Adipocyte (in vitro differentiated cells): ENCODE results near the gene RAX.
A peak's percentile ranks its signal among the peaks of the same experiment; 100 is the strongest.
"Not testable (repeated sequence)": the region's sequence is repeated elsewhere in the genome, so short reads cannot be mapped to it uniquely, and the experiment has no call there.

Experiments used
- DNase-seq: peaks from one replicate; pipeline ENCODE4 v3.0.0-alpha.2; 2015; ENCODE audit warnings: low read depth
- H3K27me3 ChIP-seq: replicated peaks from 2 replicates; pipeline ENCODE4 v1.7.0; 2013; ENCODE audit warnings: mild to moderate bottlenecking, low read length, moderate library complexity; ENCODE audit not compliant: control insufficient read depth, insufficient read depth
- H3K36me3 ChIP-seq: 2 replicates; pipeline ENCODE4 v1.7.0; 2013; ENCODE audit warnings: low read length, mild to moderate bottlenecking, moderate library complexity; ENCODE audit not compliant: control insufficient read depth, insufficient read depth, severe bottlenecking
- H3K4me1 ChIP-seq: 2 replicates; pipeline ENCODE4 v1.7.0; 2013; ENCODE audit warnings: mild to moderate bottlenecking, low read length, moderate library complexity; ENCODE audit not compliant: control insufficient read depth, insufficient read depth
- H3K4me3 ChIP-seq: 2 replicates; pipeline ENCODE4 v1.7.0; 2013; ENCODE audit warnings: mild to moderate bottlenecking, low read length, moderate library complexity
- H3K9ac ChIP-seq: 2 replicates; pipeline ENCODE4 v1.7.0; 2013; ENCODE audit warnings: mild to moderate bottlenecking, low read length, moderate library complexity
- H3K9me3 ChIP-seq: 2 replicates; pipeline ENCODE4 v1.7.0; 2013; ENCODE audit warnings: mild to moderate bottlenecking, low read length, moderate library complexity; ENCODE audit not compliant: control insufficient read depth

RAX gene

GRCh38 chr18:59265246-59265973 lies 7.8 kb downstream of the RAX start:
- peak overlapping the region; percentile 38 for H3K4me3 ChIP-seq
- no peaks in the 10 kb centered on the region for H3K36me3 ChIP-seq
- peaks cover 71% of the 10 kb centered on the region for H3K27me3 ChIP-seq
- no peak overlapping the region for H3K9ac ChIP-seq
- peaks cover 11% of the 10 kb centered on the region for H3K4me1 ChIP-seq
- DNase-seq = no peak
- H3K9me3 ChIP-seq = peaks cover 3% of the 10 kb centered on the region

DNA sequence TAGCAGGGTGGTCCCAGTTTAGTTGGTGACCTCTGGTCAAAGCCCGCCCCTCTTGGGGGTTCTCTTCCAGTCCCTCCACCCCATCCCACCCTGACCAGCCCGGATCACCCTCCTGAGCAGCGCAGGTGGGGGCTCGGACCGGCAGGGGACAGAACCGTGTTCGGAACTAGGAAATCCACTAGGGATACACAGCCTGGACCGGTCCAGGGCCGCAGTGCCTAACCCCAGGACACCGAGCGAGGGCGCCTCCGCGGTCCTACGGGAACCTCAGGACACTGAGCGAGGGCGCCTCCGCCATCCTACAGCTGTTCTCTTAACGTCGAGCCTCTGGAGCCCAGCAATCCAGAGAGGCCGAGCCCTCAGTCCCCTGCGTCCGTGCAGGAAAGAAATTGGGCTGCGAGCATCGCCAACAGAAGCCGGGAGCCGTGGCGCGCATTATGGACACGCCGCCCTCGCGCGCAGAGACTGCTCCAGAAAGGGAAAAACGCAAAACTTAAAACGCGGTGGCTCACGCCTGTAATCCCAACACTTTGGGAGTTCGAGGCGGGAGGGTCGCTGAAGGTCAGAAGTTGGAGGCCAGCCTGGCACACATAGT lies 8.5 kb downstream of the RAX start:
- Histone ChIP-seq H3K9me3 (peaks cover 3% of the 10 kb centered on the region), H3K36me3 (no peaks in the 10 kb centered on the region), H3K9ac (no peak overlapping the region), H3K27me3 (peaks cover 64% of the 10 kb centered on the region), H3K4me3 (no peak overlapping the region), H3K4me1 (peaks cover 11% of the 10 kb centered on the region)
- no peak for DNase-seq

GRCh38 chr18:59264121-59264571 lies 9.1 kb downstream of the RAX start:
- peaks cover 3% of the 10 kb centered on the region for H3K9me3 ChIP-seq
- DNase-seq = no peak
- H3K9ac ChIP-seq = no peak overlapping the region
- H3K4me3 ChIP-seq = no peak overlapping the region
- H3K27me3 ChIP-seq = peaks cover 59% of the 10 kb centered on the region
- no peaks in the 10 kb centered on the region for H3K36me3 ChIP-seq
- peaks cover 11% of the 10 kb centered on the region for H3K4me1 ChIP-seq

DNA sequence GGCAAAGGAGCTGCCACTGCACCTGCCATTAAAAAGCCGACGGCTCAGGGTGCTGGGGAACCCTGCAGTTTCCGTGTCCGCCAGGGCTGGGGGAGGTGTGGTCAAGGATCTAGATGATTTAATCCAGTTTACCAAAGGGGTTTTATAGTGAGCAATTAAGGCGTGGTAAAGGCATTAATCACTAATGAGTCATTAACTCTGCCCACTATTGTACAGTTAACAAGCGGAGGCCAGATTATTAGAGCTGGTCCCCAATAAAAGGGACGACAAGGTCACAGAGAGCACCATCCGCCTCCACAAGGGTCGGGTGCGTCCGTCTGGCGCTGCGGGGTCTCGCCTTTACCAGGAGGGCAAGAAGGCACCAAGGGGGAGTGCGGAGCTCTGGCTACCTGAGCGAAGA lies 9.6 kb downstream of the RAX start:
- Histone ChIP-seq H3K9me3 (peaks cover 3% of the 10 kb centered on the region), H3K27me3 (peaks cover 58% of the 10 kb centered on the region), H3K4me3 (no peak overlapping the region), H3K4me1 (peaks cover 11% of the 10 kb centered on the region), H3K36me3 (no peaks in the 10 kb centered on the region), H3K9ac (no peak overlapping the region)
- no peak for DNase-seq

DNA sequence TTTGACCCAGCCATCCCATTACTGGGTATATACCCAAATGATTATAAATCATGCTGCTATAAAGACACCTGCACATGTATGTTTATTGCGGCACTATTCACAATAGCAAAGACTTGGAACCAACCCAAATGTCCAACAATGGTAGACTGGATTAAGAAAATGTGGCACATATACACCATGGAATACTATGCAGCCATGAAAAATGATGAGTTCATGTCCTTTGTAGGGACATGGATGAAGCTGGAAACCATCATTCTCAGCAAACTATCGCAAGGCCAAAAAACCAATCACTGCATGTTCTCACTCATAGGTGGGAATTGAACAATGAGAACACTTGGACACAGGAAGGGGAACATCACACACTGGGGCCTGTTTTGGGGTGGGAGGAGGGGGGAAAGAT lies 11.0 kb downstream of the RAX start:
- not testable (repeated sequence) for DNase-seq, H3K36me3 ChIP-seq, H3K9ac ChIP-seq, H3K4me3 ChIP-seq, H3K4me1 ChIP-seq, H3K9me3 ChIP-seq
- peaks cover 45% of the 10 kb centered on the region for H3K27me3 ChIP-seq

DNA sequence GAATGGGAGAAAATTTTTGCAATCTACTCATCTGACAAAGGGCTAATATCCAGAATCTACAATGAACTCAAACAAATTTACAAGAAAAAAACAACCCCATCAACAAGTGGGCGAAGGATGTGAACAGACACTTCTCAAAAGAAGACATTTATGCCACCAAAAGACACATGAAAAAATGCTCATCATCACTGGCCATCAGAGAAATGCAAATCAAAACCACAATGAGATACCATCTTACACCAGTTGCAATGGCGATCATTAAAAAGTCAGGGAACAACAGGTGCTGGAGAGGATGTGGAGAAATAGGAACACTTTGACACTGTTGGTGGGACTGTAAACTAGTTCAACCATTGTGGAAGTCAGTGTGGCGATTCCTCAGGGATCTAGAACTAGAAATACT lies 11.4 kb downstream of the RAX start:
- H3K9ac ChIP-seq, H3K9me3 ChIP-seq, H3K4me3 ChIP-seq, H3K4me1 ChIP-seq, H3K36me3 ChIP-seq, DNase-seq: not testable (repeated sequence)
- peaks cover 41% of the 10 kb centered on the region for H3K27me3 ChIP-seq

DNA sequence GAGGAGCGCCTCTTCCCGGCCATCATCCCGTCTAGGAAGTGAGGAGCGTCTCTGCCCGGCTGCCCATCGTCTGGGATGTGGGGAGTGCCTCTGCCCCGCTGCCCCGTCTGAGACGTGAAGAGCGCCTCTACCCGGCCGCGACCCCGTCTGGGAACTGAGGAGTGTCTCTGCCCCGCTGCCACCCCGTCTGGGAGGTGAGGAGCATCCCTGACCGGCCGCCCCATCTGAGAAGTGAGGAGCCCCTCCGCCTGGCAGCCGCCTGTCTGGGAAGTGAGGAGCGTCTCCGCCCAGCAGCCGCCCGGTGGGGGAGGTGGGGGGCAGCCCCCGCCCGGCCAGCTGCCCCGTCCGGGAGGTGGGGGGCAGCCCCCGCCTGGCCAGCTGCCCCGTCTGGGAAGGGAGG lies 17.8 kb downstream of the RAX start:
- H3K9me3 ChIP-seq, H3K4me1 ChIP-seq, H3K4me3 ChIP-seq, H3K9ac ChIP-seq, H3K36me3 ChIP-seq, DNase-seq: not testable (repeated sequence)
- peaks cover 27% of the 10 kb centered on the region for H3K27me3 ChIP-seq

DNA sequence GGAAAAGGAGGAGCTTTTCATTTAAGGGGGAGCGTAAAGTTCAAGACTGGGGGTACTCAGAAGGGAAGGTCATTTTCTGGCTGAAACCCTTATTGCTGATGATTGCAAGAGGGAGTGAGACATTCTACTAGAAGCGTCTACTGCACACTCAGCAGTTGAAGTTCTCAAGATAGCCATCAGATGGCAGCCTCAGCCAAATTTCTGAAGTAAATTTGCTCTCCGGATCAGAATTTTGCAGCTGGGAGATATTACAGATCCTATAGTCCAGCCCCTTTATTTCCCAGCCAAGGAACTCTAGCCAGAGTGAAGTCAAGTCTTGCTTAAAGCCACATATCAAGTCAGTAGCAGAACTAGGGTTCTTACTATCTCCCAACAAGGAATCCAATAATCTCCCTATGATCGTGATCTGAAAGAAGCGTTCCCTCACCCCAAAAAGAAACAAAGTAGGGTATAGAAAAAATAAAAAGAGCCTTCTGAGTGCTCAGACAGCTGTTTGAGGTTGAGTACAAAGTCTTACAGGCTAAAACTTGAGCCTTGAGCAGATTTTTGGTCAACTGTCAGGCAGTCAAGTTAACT lies 24.0 kb downstream of the RAX start:
- peaks cover 4% of the 10 kb centered on the region for H3K4me1 ChIP-seq
- H3K9me3 ChIP-seq = peaks cover 4% of the 10 kb centered on the region
- DNase-seq = peak; percentile 96
- H3K36me3 ChIP-seq = no peaks in the 10 kb centered on the region
- H3K27me3 ChIP-seq = peaks cover 68% of the 10 kb centered on the region
- no peak overlapping the region for H3K4me3 ChIP-seq
- no peak overlapping the region for H3K9ac ChIP-seq

- Histone ChIP-seq H3K4me1 (peaks cover 4% of the 10 kb centered on the region), H3K36me3 (no peaks in the 10 kb centered on the region), H3K9me3 (peaks cover 4% of the 10 kb centered on the region), H3K27me3 (peaks cover 57% of the 10 kb centered on the region), H3K9ac (no peak overlapping the region), H3K4me3 (no peak overlapping the region)
- DNase-seq = no peak
These were observed 26.5 kb downstream of the RAX start for GRCh38 chr18:59246796-59247195.

DNA sequence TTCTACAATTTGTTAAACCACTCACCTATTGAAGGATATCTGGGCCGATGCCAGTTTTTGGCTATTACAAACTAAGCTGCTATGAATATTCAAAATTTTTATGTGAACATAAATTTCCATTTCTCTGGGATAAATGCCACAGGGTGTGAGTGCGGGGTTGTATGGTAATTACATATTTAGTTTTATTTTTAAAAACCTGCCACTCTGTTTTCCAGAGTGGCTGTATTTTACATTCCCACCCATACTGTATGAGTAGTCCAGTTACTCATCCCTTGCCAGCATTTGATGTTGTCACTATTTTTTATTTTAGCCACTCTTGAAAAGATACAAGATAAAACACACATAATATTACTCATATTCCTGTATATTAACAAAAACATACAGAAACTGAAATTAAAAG lies 30.3 kb downstream of the RAX start:
- Histone ChIP-seq H3K4me1 (no peaks in the 10 kb centered on the region), H3K36me3 (no peaks in the 10 kb centered on the region), H3K4me3 (no peak overlapping the region), H3K9me3 (no peaks in the 10 kb centered on the region), H3K9ac (no peak overlapping the region), H3K27me3 (peaks cover 55% of the 10 kb centered on the region)
- DNase-seq = no peak

- no peak for DNase-seq
- H3K9me3 ChIP-seq = no peaks in the 10 kb centered on the region
- no peak overlapping the region for H3K4me3 ChIP-seq
- no peaks in the 10 kb centered on the region for H3K4me1 ChIP-seq
- H3K9ac ChIP-seq = no peak overlapping the region
- H3K27me3 ChIP-seq = peaks cover 23% of the 10 kb centered on the region
- no peaks in the 10 kb centered on the region for H3K36me3 ChIP-seq
These were observed 33.6 kb downstream of the RAX start for GRCh38 chr18:59239642-59240041.
